Liver (tissue), 9 donors: ENCODE results near the gene EPM2A. TPM values are rescaled to one million over a fixed set of nuclear protein-coding genes. Genes with fewer than 3 reads are reported as not detected.

Source experiments
- DNase-seq: peaks from one replicate; pipeline ENCODE4 v3.0.0-alpha.2; 2017; ENCODE audit warnings: low spot score
- H3K27ac ChIP-seq, 2 donors: one replicate each; pipeline ENCODE4 v1.7.0; 2013; ENCODE audit warnings: inconsistent platforms in 2 of 2, low read length in 2 of 2, control low read depth in 1 of 2, low read depth in 1 of 2, mild to moderate bottlenecking in 1 of 2
- H3K27me3 ChIP-seq, 4 donors: one replicate each; pipeline versions ENCODE4 v1.6.1 to v1.7.0; 2013; ENCODE audit warnings: low read length in 3 of 4, inconsistent platforms in 1 of 4, mild to moderate bottlenecking in 1 of 4, moderate library complexity in 1 of 4; ENCODE audit not compliant: control insufficient read depth in 4 of 4, insufficient read depth in 4 of 4
- H3K36me3 ChIP-seq, 4 donors: one replicate each; pipeline versions ENCODE4 v1.6.1 to v1.7.0; 2013; ENCODE audit warnings: low read length in 3 of 4, mild to moderate bottlenecking in 3 of 4, low read depth in 1 of 4, moderate library complexity in 1 of 4; ENCODE audit not compliant: control insufficient read depth in 4 of 4, insufficient read depth in 3 of 4
- H3K4me1 ChIP-seq, 4 donors: one replicate each; pipeline versions ENCODE4 v1.6.1 to v1.7.0; 2013; ENCODE audit warnings: low read length in 3 of 4, mild to moderate bottlenecking in 3 of 4, moderate library complexity in 1 of 4; ENCODE audit not compliant: control insufficient read depth in 4 of 4, insufficient read depth in 4 of 4
- H3K4me3 ChIP-seq, 3 donors: one replicate each; pipeline versions ENCODE4 v1.6.1 to v1.7.0; 2013; ENCODE audit warnings: low read length in 3 of 3, control low read depth in 1 of 3, low read depth in 1 of 3, mild to moderate bottlenecking in 1 of 3
- H3K9ac ChIP-seq, 2 donors: one replicate each; pipeline ENCODE4 v1.7.0; 2013; ENCODE audit warnings: low read length in 2 of 2, mild to moderate bottlenecking in 2 of 2, moderate library complexity in 2 of 2, control low read depth in 1 of 2, low read depth in 1 of 2
- H3K9me3 ChIP-seq, 4 donors: one replicate each; pipeline versions ENCODE4 v1.6.1 to v1.7.0; 2013; ENCODE audit warnings: low read length in 3 of 4; ENCODE audit not compliant: control insufficient read depth in 4 of 4
- ATF3 ChIP-seq: IDR thresholded peaks from 2 replicates; pipeline ENCODE4 v1.6.1; 2016; ENCODE audit warnings: antibody characterized with exemption
- CTCF ChIP-seq: fragments of 150-350 bp; IDR thresholded peaks from 2 replicates; pipeline ENCODE4 v1.5.1; 2017; ENCODE audit warnings: improper control_type of control experiment, low read depth, low read length; ENCODE audit not compliant: missing input control
- EGR1 ChIP-seq, 2 donors: IDR thresholded peaks; 2 replicates each; pipeline ENCODE4 v1.6.1; 2016 to 2018; ENCODE audit warnings: antibody characterized with exemption in 2 of 2, low read depth in 2 of 2
- FOXA1 ChIP-seq: IDR thresholded peaks from 2 replicates; pipeline ENCODE4 v1.6.1; 2016; ENCODE audit warnings: antibody characterized with exemption
- FOXA2 ChIP-seq: IDR thresholded peaks from 2 replicates; pipeline ENCODE4 v1.6.1; 2016; ENCODE audit warnings: antibody characterized with exemption
- GABPA ChIP-seq, 2 donors: IDR thresholded peaks in 1 of 2; conservative IDR thresholded peaks in 1 of 2; 2 replicates each; pipeline ENCODE4 v1.6.1; 2016; ENCODE audit warnings: antibody characterized with exemption in 2 of 2, mild to moderate bottlenecking in 1 of 2, moderate library complexity in 1 of 2
- HNF4A ChIP-seq, 2 donors: conservative IDR thresholded peaks; 2 replicates each; pipeline ENCODE4 v1.6.1; 2016; ENCODE audit warnings: antibody characterized with exemption in 2 of 2, mild to moderate bottlenecking in 2 of 2
- JUND ChIP-seq, 2 donors: IDR thresholded peaks; 2 replicates each; pipeline ENCODE4 v1.6.1; 2016; ENCODE audit warnings: antibody characterized with exemption in 2 of 2
- MAX ChIP-seq: IDR thresholded peaks from 2 replicates; pipeline ENCODE4 v1.6.1; 2016; ENCODE audit warnings: antibody characterized with exemption
- NR2F2 ChIP-seq: IDR thresholded peaks from 2 replicates; pipeline ENCODE4 v1.6.1; 2016; ENCODE audit warnings: antibody characterized with exemption
- RXRA ChIP-seq, 2 donors: IDR thresholded peaks; 2 replicates each; pipeline ENCODE4 v1.6.1; 2017 to 2018; ENCODE audit warnings: antibody characterized with exemption in 2 of 2, mild to moderate bottlenecking in 1 of 2
- SP1 ChIP-seq: IDR thresholded peaks from 2 replicates; pipeline ENCODE4 v1.6.1; 2018; ENCODE audit warnings: antibody characterized with exemption, mild to moderate bottlenecking
- TAF1 ChIP-seq: conservative IDR thresholded peaks from 2 replicates; pipeline ENCODE4 v1.6.1; 2016; ENCODE audit warnings: antibody characterized with exemption, mild to moderate bottlenecking
- YY1 ChIP-seq: IDR thresholded peaks from 2 replicates; pipeline ENCODE4 v1.6.1; 2016; ENCODE audit warnings: antibody characterized with exemption, mild to moderate bottlenecking
- ZBTB33 ChIP-seq: IDR thresholded peaks from 2 replicates; pipeline ENCODE4 v1.6.1; 2016; ENCODE audit warnings: antibody characterized with exemption
- WGBS: extraction: QIAGEN DNeasy Blood & Tissue Kit; methylation state at CpG from one replicate; pipeline ENCODE4 v1.1.7; 2013; 5-methylcytosine and 5-hydroxymethylcytosine counted together
- polyA plus RNA-seq, 2 donors: library from polyadenylated mRNA; stranded (reverse) in 1 of 2; unstranded in 1 of 2; fragments of 200-250 nt in 1 of 2; fragments of >200 nt in 1 of 2; fragmentation: Nextera tagmentation in 1 of 2; extraction: Ambion mirVana in 1 of 2; gene quantifications; one replicate each; pipeline versions ENCODE4 v1.2.1 to v1.2.3, GENCODE V29; 2013 to 2015
- total RNA-seq, 2 donors: library from RNA; depleted of rRNA; stranded (reverse); fragments of >200 nt; gene quantifications; one replicate each; pipeline ENCODE4 v1.2.3, GENCODE V29; 2014
- TF ChIP-seq, protein P1 (sequence below): IDR thresholded peaks from 2 replicates; pipeline ENCODE4 v1.6.1; 2016; ENCODE audit warnings: antibody characterized with exemption, mild to moderate bottlenecking
- donor health status: healthy.
- donor health status: healthy.
- donor health status: healthy.
- donor health status: healthy.
- donor health status: healthy.

The EPM2A gene
- total and polyA plus RNA-seq, 4 donors: 3.7 to 13.0 (median 5.1) TPM

- Histone ChIP-seq H3K4me3 (no peak overlapping the region), H3K9ac (no peak overlapping the region), H3K9me3 (no peaks in the 10 kb centered on the region), H3K4me1 (no peaks in the 10 kb centered on the region), H3K36me3 (no peaks in the 10 kb centered on the region), H3K27me3 (no peaks in the 10 kb centered on the region), H3K27ac (no peak overlapping the region)
- no peak for DNase-seq
- TF ChIP-seq FOXA2: no peak
- TF ChIP-seq JUND (IDR thresholded peaks at IDR 0.05): no peak
- no peak for TF ChIP-seq NR2F2
- no peak for TF ChIP-seq GABPA (IDR thresholded peaks at IDR 0.05 in 1 of 2, conservative IDR thresholded peaks at IDR 0.05 in 1 of 2)
- TF ChIP-seq SP1: no peak
- TF ChIP-seq RXRA (IDR thresholded peaks at IDR 0.05): no peak
- TF ChIP-seq TAF1: no peak
- no peak for TF ChIP-seq CTCF
- no peak for TF ChIP-seq ZBTB33
- no peak for TF ChIP-seq YY1
- TF ChIP-seq FOXA1: no peak
- no peak for TF ChIP-seq EGR1 (IDR thresholded peaks at IDR 0.05; ENCODE audit: low read depth in 2 of 2)
- no peak for TF ChIP-seq HNF4A (conservative IDR thresholded peaks at IDR 0.05)
- TF ChIP-seq MAX: no peak
- WGBS: 98% methylated on average over 1 of the region's 1 CpG
These were observed 10.5 kb upstream of the EPM2A start for GRCh38 chr6:145745861-145746260.

DNA sequence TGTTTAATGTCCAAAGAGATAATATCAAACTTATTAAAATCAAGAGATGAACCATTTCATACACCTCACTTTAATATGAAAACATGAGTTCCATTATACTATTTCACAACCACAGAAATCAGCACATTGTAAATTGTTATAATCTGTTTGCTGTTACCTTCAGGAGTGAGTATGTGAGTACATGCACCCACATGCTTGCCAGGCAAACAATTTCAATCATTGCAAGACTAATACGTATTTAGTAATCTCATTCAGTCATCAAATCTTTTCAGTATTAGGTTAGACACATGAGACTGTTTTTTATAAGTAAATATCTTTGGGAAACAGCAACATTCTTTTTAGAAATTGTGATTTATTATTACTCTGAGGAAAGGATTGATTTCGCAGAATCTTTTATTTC, 9.3 kb upstream of the EPM2A start:
- Histone ChIP-seq H3K27me3 (no peaks in the 10 kb centered on the region), H3K27ac (no peak overlapping the region), H3K4me3 (no peak overlapping the region), H3K4me1 (no peaks in the 10 kb centered on the region), H3K9ac (no peak overlapping the region), H3K36me3 (no peaks in the 10 kb centered on the region), H3K9me3 (no peaks in the 10 kb centered on the region)
- TF ChIP-seq, protein P1, sequence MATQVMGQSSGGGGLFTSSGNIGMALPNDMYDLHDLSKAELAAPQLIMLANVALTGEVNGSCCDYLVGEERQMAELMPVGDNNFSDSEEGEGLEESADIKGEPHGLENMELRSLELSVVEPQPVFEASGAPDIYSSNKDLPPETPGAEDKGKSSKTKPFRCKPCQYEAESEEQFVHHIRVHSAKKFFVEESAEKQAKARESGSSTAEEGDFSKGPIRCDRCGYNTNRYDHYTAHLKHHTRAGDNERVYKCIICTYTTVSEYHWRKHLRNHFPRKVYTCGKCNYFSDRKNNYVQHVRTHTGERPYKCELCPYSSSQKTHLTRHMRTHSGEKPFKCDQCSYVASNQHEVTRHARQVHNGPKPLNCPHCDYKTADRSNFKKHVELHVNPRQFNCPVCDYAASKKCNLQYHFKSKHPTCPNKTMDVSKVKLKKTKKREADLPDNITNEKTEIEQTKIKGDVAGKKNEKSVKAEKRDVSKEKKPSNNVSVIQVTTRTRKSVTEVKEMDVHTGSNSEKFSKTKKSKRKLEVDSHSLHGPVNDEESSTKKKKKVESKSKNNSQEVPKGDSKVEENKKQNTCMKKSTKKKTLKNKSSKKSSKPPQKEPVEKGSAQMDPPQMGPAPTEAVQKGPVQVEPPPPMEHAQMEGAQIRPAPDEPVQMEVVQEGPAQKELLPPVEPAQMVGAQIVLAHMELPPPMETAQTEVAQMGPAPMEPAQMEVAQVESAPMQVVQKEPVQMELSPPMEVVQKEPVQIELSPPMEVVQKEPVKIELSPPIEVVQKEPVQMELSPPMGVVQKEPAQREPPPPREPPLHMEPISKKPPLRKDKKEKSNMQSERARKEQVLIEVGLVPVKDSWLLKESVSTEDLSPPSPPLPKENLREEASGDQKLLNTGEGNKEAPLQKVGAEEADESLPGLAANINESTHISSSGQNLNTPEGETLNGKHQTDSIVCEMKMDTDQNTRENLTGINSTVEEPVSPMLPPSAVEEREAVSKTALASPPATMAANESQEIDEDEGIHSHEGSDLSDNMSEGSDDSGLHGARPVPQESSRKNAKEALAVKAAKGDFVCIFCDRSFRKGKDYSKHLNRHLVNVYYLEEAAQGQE: no peak
- TF ChIP-seq EGR1 (IDR thresholded peaks at IDR 0.05; ENCODE audit: low read depth in 2 of 2): no peak
- no peak for TF ChIP-seq FOXA1
- no peak for TF ChIP-seq ATF3
- 81% methylated on average over 2 of the region's 2 CpGs for WGBS
- DNase-seq: no peak
